Kidney (tissue), 14 donors: Measurements from ENCODE around the gene FAM53A. TPM values are rescaled to one million over a fixed set of nuclear protein-coding genes. Genes with fewer than 3 reads are reported as not detected.
A peak's percentile ranks its signal among the peaks of the same experiment; 100 is the strongest.

Experiments
- DNase-seq, 5 donors: peaks; one replicate each; pipeline ENCODE4 v3.0.0-alpha.2; 2013 to 2020
- FAIRE-seq: peaks from 2 replicates; lab custom pipeline; 2012; peaks lifted over from hg19 to GRCh38; lab: Jason Lieb, UNC
- H3K27ac ChIP-seq, 2 donors: one replicate each; pipeline ENCODE4 v1.7.0; 2013; ENCODE audit warnings: low read depth in 2 of 2, low read length in 2 of 2, inconsistent platforms in 1 of 2
- H3K27me3 ChIP-seq: one replicate; pipeline ENCODE4 v1.7.1; 2013; ENCODE audit warnings: low read length, inconsistent platforms; ENCODE audit not compliant: control insufficient read depth, insufficient read depth
- H3K36me3 ChIP-seq, 3 donors: one replicate each; pipeline versions ENCODE4 v1.7.0 to v1.7.1; 2013; ENCODE audit warnings: low read length in 3 of 3, control low read depth in 1 of 3, inconsistent platforms in 1 of 3; ENCODE audit not compliant: insufficient read depth in 3 of 3, control insufficient read depth in 2 of 3
- H3K4me1 ChIP-seq, 3 donors: one replicate each; pipeline versions ENCODE4 v1.7.0 to v1.7.1; 2013; ENCODE audit warnings: low read length in 3 of 3, inconsistent platforms in 1 of 3, low read depth in 1 of 3; ENCODE audit not compliant: control insufficient read depth in 2 of 3, insufficient read depth in 2 of 3
- H3K4me3 ChIP-seq, 3 donors: one replicate each; pipeline versions ENCODE4 v1.7.0 to v1.8.1; 2013; ENCODE audit warnings: low read length in 3 of 3, control low read depth in 1 of 3, inconsistent platforms in 1 of 3
- H3K9ac ChIP-seq, 3 donors: one replicate each; pipeline versions ENCODE4 v1.7.0 to v1.7.1; 2013; ENCODE audit warnings: low read length in 3 of 3, control low read depth in 1 of 3, inconsistent platforms in 1 of 3
- H3K9me3 ChIP-seq, 3 donors: one replicate each; pipeline versions ENCODE4 v1.7.0 to v1.7.1; 2013; ENCODE audit warnings: low read length in 3 of 3, control low read depth in 1 of 3, inconsistent platforms in 1 of 3; ENCODE audit not compliant: control insufficient read depth in 2 of 3, insufficient read depth in 1 of 3
- intact Hi-C: fragments of 100-400 bp; cut with DNase I; formaldehyde crosslinking; loops from one replicate; pipeline ENCODE4 v1.11.1; 2022
- polyA plus RNA-seq: library from polyadenylated mRNA; stranded (reverse); fragments of 350-450 nt; fragmentation: Illumina TruSeq; extraction: RNeasy Lipid Tissue Mini Kit (QIAGEN cat#74804); gene quantifications from one replicate; pipeline ENCODE4 v1.2.3, GENCODE V29; 2014; ENCODE audit warnings: low read depth, low replicate concordance; ENCODE audit not compliant: insufficient read depth
- total RNA-seq: library from RNA; stranded (reverse); fragmentation: NEBNext Ultra II Directional; extraction: Animal tissue kit (Norgen Biotek cat#: 25700); gene quantifications from one replicate; pipeline ENCODE4 v1.2.1, GENCODE V29; 2021
- TF ChIP-seq, protein P1 (sequence below): IDR thresholded peaks from 3 replicates; pipeline ENCODE4 v1.5.1; 2012; ENCODE audit warnings: mild to moderate bottlenecking, moderate library complexity, borderline replicate concordance; ENCODE audit not compliant: insufficient read depth; ENCODE audit errors: extremely low read depth
- donor health status: control.
- donor health status: control.
- donor health status: control.
- donor health status: control.
- donor health status: control.
- donor health status: DM: yes; HTN: yes; CAD: no.
- donor health status: Normal renal cell carcinoma (clear cell type).

The FAM53A gene
- total and polyA plus RNA-seq, 2 donors from 2014 or later: 1.2 to 2.9 TPM

DNA sequence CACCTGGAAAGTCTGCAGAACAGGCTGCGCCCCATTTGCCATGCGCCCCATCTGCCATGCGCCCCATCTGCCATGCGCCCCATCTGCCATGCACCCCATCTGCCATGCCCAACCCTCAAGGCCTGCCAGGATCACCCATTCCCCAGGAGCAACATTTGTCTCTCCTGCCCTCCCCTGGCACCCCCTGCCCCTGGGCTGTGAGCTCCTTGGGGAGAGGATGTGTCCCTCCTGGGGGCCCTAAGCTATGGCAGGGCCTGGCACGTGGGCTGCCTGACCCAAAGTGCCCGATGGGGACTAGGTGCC, 82.6 kb downstream of the FAM53A start:
- Histone ChIP-seq H3K4me1 (no peaks in the 10 kb centered on the region), H3K27me3 (no peaks in the 10 kb centered on the region), H3K9ac (no peak overlapping the region), H3K9me3 (no peaks in the 10 kb centered on the region), H3K27ac (no peak overlapping the region), H3K4me3 (no peak overlapping the region), H3K36me3 (no peaks in the 10 kb centered on the region)
- TF ChIP-seq, protein P1, sequence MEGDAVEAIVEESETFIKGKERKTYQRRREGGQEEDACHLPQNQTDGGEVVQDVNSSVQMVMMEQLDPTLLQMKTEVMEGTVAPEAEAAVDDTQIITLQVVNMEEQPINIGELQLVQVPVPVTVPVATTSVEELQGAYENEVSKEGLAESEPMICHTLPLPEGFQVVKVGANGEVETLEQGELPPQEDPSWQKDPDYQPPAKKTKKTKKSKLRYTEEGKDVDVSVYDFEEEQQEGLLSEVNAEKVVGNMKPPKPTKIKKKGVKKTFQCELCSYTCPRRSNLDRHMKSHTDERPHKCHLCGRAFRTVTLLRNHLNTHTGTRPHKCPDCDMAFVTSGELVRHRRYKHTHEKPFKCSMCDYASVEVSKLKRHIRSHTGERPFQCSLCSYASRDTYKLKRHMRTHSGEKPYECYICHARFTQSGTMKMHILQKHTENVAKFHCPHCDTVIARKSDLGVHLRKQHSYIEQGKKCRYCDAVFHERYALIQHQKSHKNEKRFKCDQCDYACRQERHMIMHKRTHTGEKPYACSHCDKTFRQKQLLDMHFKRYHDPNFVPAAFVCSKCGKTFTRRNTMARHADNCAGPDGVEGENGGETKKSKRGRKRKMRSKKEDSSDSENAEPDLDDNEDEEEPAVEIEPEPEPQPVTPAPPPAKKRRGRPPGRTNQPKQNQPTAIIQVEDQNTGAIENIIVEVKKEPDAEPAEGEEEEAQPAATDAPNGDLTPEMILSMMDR: no peak
- DNase-seq (peak in 1 of 5 donors; percentile 32), FAIRE-seq (no peak)
- intact Hi-C loops: no loop called here

DNA sequence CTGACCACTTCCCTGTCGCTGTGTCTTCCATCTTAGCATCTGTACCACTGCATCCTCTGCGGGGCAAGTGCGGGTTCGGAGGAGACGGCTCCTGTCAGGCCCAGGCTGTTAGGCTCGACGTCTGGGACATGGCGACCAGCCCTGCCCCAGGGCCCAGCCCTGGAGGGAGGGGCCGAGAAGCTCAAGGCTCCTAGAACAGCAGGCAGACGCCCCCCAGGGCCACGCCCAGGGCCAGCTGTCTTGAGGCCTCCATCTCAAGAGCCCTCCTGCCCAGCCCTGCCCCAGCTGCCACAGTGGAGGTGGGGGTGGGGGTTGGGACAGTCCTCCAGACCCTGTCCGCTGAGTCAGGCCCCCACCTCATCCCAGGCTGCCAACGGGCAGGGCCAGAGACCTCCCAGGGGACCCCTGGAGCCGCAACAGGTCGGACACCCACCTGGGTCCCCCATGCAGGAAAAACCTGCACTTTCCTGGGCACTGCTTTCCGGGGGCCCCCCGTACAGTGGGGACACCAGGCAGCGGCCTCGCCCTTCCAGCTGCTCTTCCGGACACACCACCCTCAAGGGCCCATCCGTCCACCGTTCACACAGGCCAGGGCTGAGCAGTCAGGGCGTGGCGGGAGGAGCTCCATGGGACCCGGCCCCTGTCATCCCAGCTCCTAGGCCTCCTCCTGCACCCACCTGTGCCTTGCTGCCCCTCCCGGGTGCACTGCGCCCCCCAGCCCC, 83.1 kb downstream of the FAM53A start:
- H3K27ac ChIP-seq: no peak overlapping the region
- DNase-seq (peak in 2 of 5 donors; percentile 36 to 57), FAIRE-seq (no peak)
- H3K9ac ChIP-seq: no peak overlapping the region
- no peaks in the 10 kb centered on the region for H3K9me3 ChIP-seq
- no peak overlapping the region for H3K4me3 ChIP-seq
- TF ChIP-seq, protein P1: no peak
- no peaks in the 10 kb centered on the region for H3K4me1 ChIP-seq
- intact Hi-C loops: no loop called here
- no peaks in the 10 kb centered on the region for H3K27me3 ChIP-seq
- no peaks in the 10 kb centered on the region for H3K36me3 ChIP-seq

GRCh38 chr4:1600211-1600780, 83.8 kb downstream of the FAM53A start:
- TF ChIP-seq, protein P1: no peak
- peak in 2 of 5 donors; percentile 31 to 47 for DNase-seq
- H3K27me3 ChIP-seq: no peaks in the 10 kb centered on the region

More at GRCh38 chr4:1600211-1600780, 83.8 kb downstream of the FAM53A start:
- H3K36me3 ChIP-seq: no peaks in the 10 kb centered on the region
- intact Hi-C loops: no loop called here
- H3K9ac ChIP-seq: no peak overlapping the region
- H3K4me3 ChIP-seq: no peak overlapping the region
- no peaks in the 10 kb centered on the region for H3K9me3 ChIP-seq
- no peak overlapping the region for H3K27ac ChIP-seq
- no peak for FAIRE-seq
- H3K4me1 ChIP-seq: no peaks in the 10 kb centered on the region
